Neuronal stem cell (in vitro differentiated cells): ENCODE results near the gene HPX.

Experiments used
- DNase-seq: peaks from one replicate; pipeline ENCODE4 v3.0.0-alpha.2; 2013; ENCODE audit warnings: low spot score
- H2AFZ ChIP-seq: one replicate; pipeline ENCODE4 v1.6.1; 2013; ENCODE audit warnings: mild to moderate bottlenecking, low read length, inconsistent platforms
- H2AK5ac ChIP-seq: 2 replicates; pipeline ENCODE4 v1.6.1; 2013; ENCODE audit warnings: low read depth, mild to moderate bottlenecking, inconsistent platforms, low read length, moderate library complexity, mixed read lengths
- H2BK120ac ChIP-seq: 2 replicates; pipeline ENCODE4 v1.6.1; 2013; ENCODE audit warnings: low read depth, mild to moderate bottlenecking, inconsistent platforms, low read length, moderate library complexity, mixed read lengths
- H2BK12ac ChIP-seq: one replicate; pipeline ENCODE4 v1.6.1; 2013; ENCODE audit warnings: low read length, inconsistent platforms
- H2BK15ac ChIP-seq: 2 replicates; pipeline ENCODE4 v1.6.1; 2013; ENCODE audit warnings: mild to moderate bottlenecking, low read length, inconsistent platforms, mixed read lengths
- H2BK5ac ChIP-seq: one replicate; pipeline ENCODE4 v1.6.1; 2013; ENCODE audit warnings: inconsistent platforms, mild to moderate bottlenecking, low read length, moderate library complexity
- H3K14ac ChIP-seq: one replicate; pipeline ENCODE4 v1.6.1; 2013; ENCODE audit warnings: low read length, inconsistent platforms
- H3K18ac ChIP-seq: 2 replicates; pipeline ENCODE4 v1.6.1; 2013; ENCODE audit warnings: low read length, inconsistent platforms
- H3K23ac ChIP-seq: 2 replicates; pipeline ENCODE4 v1.6.1; 2013; ENCODE audit warnings: low read depth, mild to moderate bottlenecking, mixed read lengths, low read length, inconsistent platforms; ENCODE audit not compliant: poor library complexity
- H3K27ac ChIP-seq: replicated peaks from 3 replicates; pipeline ENCODE4 v1.5.1; 2013; ENCODE audit warnings: low read length, inconsistent platforms
- H3K27me3 ChIP-seq, 3 experiments: 2 replicates each; pipeline ENCODE4 v1.6.1; 2013; ENCODE audit warnings: low read length in 3 of 3, mild to moderate bottlenecking in 2 of 3, inconsistent platforms in 1 of 3, low read depth in 1 of 3, mixed read lengths in 1 of 3, moderate library complexity in 1 of 3; ENCODE audit not compliant: control insufficient read depth in 3 of 3, insufficient read depth in 3 of 3
- H3K36me3 ChIP-seq, 2 donors: replicated peaks in 1 of 2; 2 replicates each; pipeline ENCODE4 v1.6.1; 2013; ENCODE audit warnings: low read length in 2 of 2; ENCODE audit not compliant: control insufficient read depth in 2 of 2, insufficient read depth in 2 of 2
- H3K4ac ChIP-seq: 2 replicates; pipeline ENCODE4 v1.6.1; 2013; ENCODE audit warnings: inconsistent platforms, mild to moderate bottlenecking, low read length, moderate library complexity
- H3K4me1 ChIP-seq, 2 donors: 1 replicate in 1 of 2; 2 replicates in 1 of 2; pipeline ENCODE4 v1.6.1; 2013; ENCODE audit warnings: low read length in 2 of 2, low read depth in 1 of 2; ENCODE audit not compliant: control insufficient read depth in 2 of 2, insufficient read depth in 1 of 2
- H3K4me2 ChIP-seq: one replicate; pipeline ENCODE4 v1.6.1; 2013; ENCODE audit warnings: mild to moderate bottlenecking, low read length, inconsistent platforms; ENCODE audit not compliant: insufficient read depth, poor library complexity, severe bottlenecking
- H3K4me3 ChIP-seq, 2 donors: 2 replicates each; pipeline ENCODE4 v1.5.1; 2013; ENCODE audit warnings: low read length in 2 of 2, mild to moderate bottlenecking in 2 of 2, inconsistent platforms in 1 of 2, moderate library complexity in 1 of 2
- H3K79me1 ChIP-seq: one replicate; pipeline ENCODE4 v1.6.1; 2013; ENCODE audit warnings: low read depth, mild to moderate bottlenecking, inconsistent platforms, low read length, moderate library complexity
- H3K9ac ChIP-seq: one replicate; pipeline ENCODE4 v1.6.1; 2013; ENCODE audit warnings: mild to moderate bottlenecking, low read depth, low read length, inconsistent platforms; ENCODE audit not compliant: poor library complexity
- H3K9me3 ChIP-seq, 2 donors: replicated peaks in 1 of 2; 2 replicates each; pipeline versions ENCODE3 to v1.6.1; 2013; ENCODE audit warnings: low read length in 2 of 2, mild to moderate bottlenecking in 2 of 2, inconsistent platforms in 1 of 2, low read depth in 1 of 2, mixed read lengths in 1 of 2, moderate library complexity in 1 of 2; ENCODE audit not compliant: control insufficient read depth in 2 of 2, insufficient read depth in 1 of 2
- H4K8ac ChIP-seq: one replicate; pipeline ENCODE4 v1.6.1; 2013; ENCODE audit warnings: low read depth, mild to moderate bottlenecking, inconsistent platforms, low read length, moderate library complexity
- H4K91ac ChIP-seq: one replicate; pipeline ENCODE4 v1.6.1; 2013; ENCODE audit warnings: low read length, low read depth, mild to moderate bottlenecking, inconsistent platforms; ENCODE audit not compliant: poor library complexity
- WGBS, 2 donors: extraction: QIAGEN DNeasy Blood & Tissue Kit; methylation state at CpG; one replicate each; pipeline ENCODE4 v1.1.7; 2013; ENCODE audit warnings: missing lambda C conversion rate in 2 of 2, mixed read lengths in 1 of 2; ENCODE audit not compliant: insufficient read length in 2 of 2, insufficient replicate concordance in 1 of 2; ENCODE audit errors: extremely low coverage in 2 of 2; 5-methylcytosine and 5-hydroxymethylcytosine counted together

HPX gene

GRCh38 chr11:6427516-6427915 lies 13.3 kb downstream of the HPX start:
- H3K27ac ChIP-seq, result peak overlapping the region; percentile 50
- H3K23ac ChIP-seq, result no peak overlapping the region
- no peak overlapping the region for H2BK120ac ChIP-seq
- H3K27me3 ChIP-seq, result peaks cover 0 to 17% (median 0%) of the 10 kb centered on the region in 3 experiments
- no peak overlapping the region for H2BK5ac ChIP-seq
- no peak overlapping the region for H3K9ac ChIP-seq
- H3K79me1 ChIP-seq, result no peaks in the 10 kb centered on the region
- H3K4me3 ChIP-seq, result no peak overlapping the region
- no peak overlapping the region for H4K91ac ChIP-seq
- no peak overlapping the region for H2AK5ac ChIP-seq
- no peak overlapping the region for H4K8ac ChIP-seq
- H3K4me2 ChIP-seq, result no peak overlapping the region
- no peak overlapping the region for H3K14ac ChIP-seq
- no peak overlapping the region for H3K18ac ChIP-seq
- DNase-seq, result no peak
- H2BK15ac ChIP-seq, result no peak overlapping the region
- no peaks in the 10 kb centered on the region for H3K9me3 ChIP-seq
- no peak overlapping the region for H2AFZ ChIP-seq
- no peaks in the 10 kb centered on the region for H3K36me3 ChIP-seq
- no peak overlapping the region for H3K4ac ChIP-seq
- no peak overlapping the region for H2BK12ac ChIP-seq
- H3K4me1 ChIP-seq, result peaks cover 0 to 7% of the 10 kb centered on the region in 2 donors

DNA sequence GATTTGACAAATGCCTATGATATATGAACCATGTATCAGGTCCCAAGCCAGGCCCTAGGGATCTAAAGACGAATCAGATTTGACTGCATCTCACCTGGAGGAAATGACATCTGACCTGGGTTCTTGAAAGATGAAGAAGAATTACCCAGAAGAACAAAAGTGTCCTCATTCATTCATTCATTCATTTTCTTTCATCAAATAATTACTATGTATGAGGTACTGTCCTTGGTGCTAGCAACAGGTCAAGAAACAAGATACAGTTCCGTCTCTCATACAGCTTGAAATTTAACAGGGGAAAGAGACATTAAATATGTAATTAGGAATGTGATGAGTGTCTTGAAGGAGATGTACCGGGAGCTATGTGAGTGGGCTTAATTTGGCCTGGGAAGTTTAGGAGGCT lies 20.1 kb downstream of the HPX start:
- no peak overlapping the region for H3K4me3 ChIP-seq
- H4K8ac ChIP-seq, result no peak overlapping the region
- no peak overlapping the region for H2BK120ac ChIP-seq
- H3K18ac ChIP-seq, result no peak overlapping the region
- H3K14ac ChIP-seq, result no peak overlapping the region
- no peak for DNase-seq
- H3K79me1 ChIP-seq, result peaks cover 6% of the 10 kb centered on the region
- H3K4me1 ChIP-seq, result peaks cover 3 to 7% of the 10 kb centered on the region in 2 donors
- no peaks in the 10 kb centered on the region for H3K36me3 ChIP-seq
- H3K27ac ChIP-seq, result no peak overlapping the region
- no peak overlapping the region for H2AK5ac ChIP-seq
- H3K27me3 ChIP-seq, result peaks cover 0 to 4% (median 2%) of the 10 kb centered on the region in 3 experiments
- no CpG with 5 or more reads among the region's 3 CpGs for WGBS, 2 donors
- no peak overlapping the region for H3K4ac ChIP-seq
- H2BK15ac ChIP-seq, result no peak overlapping the region
- H2BK5ac ChIP-seq, result no peak overlapping the region
- H3K23ac ChIP-seq, result no peak overlapping the region
- H4K91ac ChIP-seq, result no peak overlapping the region
- H3K4me2 ChIP-seq, result no peak overlapping the region
- H3K9ac ChIP-seq, result no peak overlapping the region
- H3K9me3 ChIP-seq, result no peaks in the 10 kb centered on the region
- H2AFZ ChIP-seq, result no peak overlapping the region
- H2BK12ac ChIP-seq, result no peak overlapping the region

DNA sequence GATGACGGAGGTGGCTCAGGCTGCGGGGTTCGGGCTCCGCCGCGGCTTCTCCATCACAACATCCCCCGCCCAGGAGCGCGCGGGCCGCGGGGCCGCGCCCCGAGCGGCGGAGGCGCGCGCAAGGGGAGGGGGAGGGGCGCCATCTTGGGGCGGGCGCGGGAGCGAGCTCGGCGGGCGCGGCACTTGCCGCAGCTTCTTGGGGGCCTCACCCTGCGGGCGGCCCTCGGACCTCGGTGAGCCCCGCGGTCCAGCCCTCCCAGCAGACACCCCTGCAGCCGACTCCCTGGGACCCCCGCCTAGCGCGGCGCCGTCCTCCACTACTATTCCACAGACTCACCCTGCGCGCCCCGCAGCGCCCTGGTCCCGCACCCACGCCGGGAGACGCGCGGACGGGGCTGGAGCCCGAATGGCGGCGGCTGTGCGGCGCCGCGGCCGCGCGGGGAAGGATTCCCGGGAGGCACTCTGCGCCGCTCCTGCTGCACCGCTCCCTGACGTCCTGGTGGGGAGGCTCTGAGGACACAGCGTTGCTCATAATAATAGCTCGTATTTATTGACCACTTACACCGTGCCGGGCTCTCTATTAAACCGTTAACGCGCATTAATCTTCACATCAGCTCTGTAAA lies 21.7 kb downstream of the HPX start, which contains the start of gene APBB1:
APBB1 (minus strand) TSS at position 86 of the 623 bp plus-strand sequence. CDS start 7,747 bp downstream, outside the sequence.
- H2AK5ac ChIP-seq, result peak within 1 kb of the TSS; percentile 30
- H3K79me1 ChIP-seq, result peaks cover 6% of the 10 kb centered on the region
- H2BK5ac ChIP-seq, result peak within 1 kb of the TSS; percentile 96
- no peaks in the 10 kb centered on the region for H3K9me3 ChIP-seq
- H3K27me3 ChIP-seq, result peaks cover 0 to 2% (median 0%) of the 10 kb centered on the region in 3 experiments
- H3K18ac ChIP-seq, result peak within 1 kb of the TSS; percentile 99
- H3K4me2 ChIP-seq, result peak within 1 kb of the TSS; percentile 72
- peak within 1 kb of the TSS; percentile 71 for H3K4ac ChIP-seq
- no peaks in the 10 kb centered on the region for H3K36me3 ChIP-seq
- no peak within 1 kb of the TSS for H3K27ac ChIP-seq
- H2BK12ac ChIP-seq, result no peak within 1 kb of the TSS
- peaks cover 3 to 7% of the 10 kb centered on the region in 2 donors for H3K4me1 ChIP-seq
- H2AFZ ChIP-seq, result peak within 1 kb of the TSS; percentile 100
- peak within 1 kb of the TSS; percentile 90 to 97 for H3K4me3 ChIP-seq
- DNase-seq, result peak; percentile 75
- H2BK15ac ChIP-seq, result peak within 1 kb of the TSS; percentile 91
- no CpG with 5 or more reads among the region's 75 CpGs for WGBS, 2 donors
- peak within 1 kb of the TSS; percentile 82 for H3K23ac ChIP-seq
- H4K8ac ChIP-seq, result peak within 1 kb of the TSS; percentile 23
- H2BK120ac ChIP-seq, result peak within 1 kb of the TSS; percentile 69
- H3K9ac ChIP-seq, result peak within 1 kb of the TSS; percentile 93
- no peak within 1 kb of the TSS for H3K14ac ChIP-seq
- H4K91ac ChIP-seq, result no peak within 1 kb of the TSS

GRCh38 chr11:6418557-6419008 lies 22.2 kb downstream of the HPX start:
- H3K4me1 ChIP-seq, result peaks cover 3 to 7% of the 10 kb centered on the region in 2 donors
- H2BK5ac ChIP-seq, result peak overlapping the region; percentile 96
- H3K27ac ChIP-seq, result no peak overlapping the region
- H4K8ac ChIP-seq, result no peak overlapping the region
- H3K4me3 ChIP-seq, result peak overlapping the region; percentile 90 to 97
- H3K4me2 ChIP-seq, result peak overlapping the region; percentile 64
- H3K9ac ChIP-seq, result peak overlapping the region; percentile 93
- H3K79me1 ChIP-seq, result peaks cover 6% of the 10 kb centered on the region
- H2BK15ac ChIP-seq, result peak overlapping the region; percentile 78
- H2AFZ ChIP-seq, result peak overlapping the region; percentile 100
- H2BK12ac ChIP-seq, result no peak overlapping the region
- H3K27me3 ChIP-seq, result peaks cover 0 to 2% (median 0%) of the 10 kb centered on the region in 3 experiments
- peak; percentile 48 for DNase-seq
- H3K36me3 ChIP-seq, result no peaks in the 10 kb centered on the region
- H2BK120ac ChIP-seq, result no peak overlapping the region
- H3K23ac ChIP-seq, result no peak overlapping the region
- H3K9me3 ChIP-seq, result no peaks in the 10 kb centered on the region
- no peak overlapping the region for H4K91ac ChIP-seq
- H3K4ac ChIP-seq, result no peak overlapping the region
- H2AK5ac ChIP-seq, result peak overlapping the region; percentile 30
- no peak overlapping the region for H3K14ac ChIP-seq
- H3K18ac ChIP-seq, result peak overlapping the region; percentile 94
- no CpG with 5 or more reads among the region's 38 CpGs for WGBS, 2 donors
